ENCODE data around the gene IL7R. TPM values are rescaled to one million over a fixed set of nuclear protein-coding genes. Genes with fewer than 3 reads are reported as not detected.

Gene IL7R
- total RNA-seq, 6 experiments from 2014 or later = 0.75 to 7.4 (median 2.2) TPM

GRCh38 chr5:35878079-35878478 lies 21.4 kb downstream of the IL7R start:
- no peaks in the 10 kb centered on the region for H3K36me3 ChIP-seq
- H3K4me3 ChIP-seq = no peak overlapping the region
- TF ChIP-seq POLR2A (IDR thresholded peaks at IDR 0.05) (no peak), CTCF (IDR thresholded peaks at IDR 0.05) (no peak)
- no peaks in the 10 kb centered on the region for H3K27me3 ChIP-seq
- H3K9me3 ChIP-seq = no peaks in the 10 kb centered on the region
- no peak for ATAC-seq
- no peak overlapping the region for H3K27ac ChIP-seq
- DNase-seq = no peak
- intact Hi-C loops (cut with DNase I) = no loop called here
- H3K4me1 ChIP-seq = no peaks in the 10 kb centered on the region

- intact Hi-C loops (cut with DNase I) = no loop called here
- no peaks in the 10 kb centered on the region for H3K9me3 ChIP-seq
- 60% methylated on average over 2 of the region's 2 CpGs for WGBS (ENCODE audit: insufficient coverage, low coverage, low lambda C conversion rate, missing lambda C conversion rate)
- no peaks in the 10 kb centered on the region for H3K27me3 ChIP-seq
- no peak for TF ChIP-seq CTCF (IDR thresholded peaks at IDR 0.05)
- TF ChIP-seq POLR2A (IDR thresholded peaks at IDR 0.05) = no peak
- ATAC-seq (no peak), DNase-seq (no peak)
- H3K36me3 ChIP-seq = no peaks in the 10 kb centered on the region
- H3K4me1 ChIP-seq = no peaks in the 10 kb centered on the region
- no peak overlapping the region for H3K4me3 ChIP-seq
- H3K27ac ChIP-seq = no peak overlapping the region
Observed at GRCh38 chr5:35879096-35879495, 22.4 kb downstream of the IL7R start.

GRCh38 chr5:35879649-35880048 lies 23.0 kb downstream of the IL7R start:
- intact Hi-C loops (cut with DNase I) = no loop called here
- no peaks in the 10 kb centered on the region for H3K36me3 ChIP-seq
- DNase-seq (no peak), ATAC-seq (no peak)
- no peaks in the 10 kb centered on the region for H3K4me1 ChIP-seq
- H3K4me3 ChIP-seq = no peak overlapping the region
- no peaks in the 10 kb centered on the region for H3K9me3 ChIP-seq
- no peak for TF ChIP-seq POLR2A (IDR thresholded peaks at IDR 0.05)
- TF ChIP-seq CTCF (IDR thresholded peaks at IDR 0.05) = no peak
- H3K27me3 ChIP-seq = no peaks in the 10 kb centered on the region
- H3K27ac ChIP-seq = no peak overlapping the region

GRCh38 chr5:35880156-35880555 lies 23.5 kb downstream of the IL7R start:
- DNase-seq (no peak), ATAC-seq (no peak)
- Histone ChIP-seq H3K9me3 (no peaks in the 10 kb centered on the region), H3K27me3 (no peaks in the 10 kb centered on the region), H3K4me3 (no peak overlapping the region), H3K27ac (no peak overlapping the region), H3K36me3 (no peaks in the 10 kb centered on the region), H3K4me1 (no peaks in the 10 kb centered on the region)
- intact Hi-C loops (cut with DNase I) = no loop called here
- 20% methylated on average over 1 of the region's 1 CpG for WGBS (ENCODE audit: insufficient coverage, low coverage, low lambda C conversion rate, missing lambda C conversion rate)
- TF ChIP-seq POLR2A (IDR thresholded peaks at IDR 0.05) = no peak
- TF ChIP-seq CTCF (IDR thresholded peaks at IDR 0.05) = no peak

- Histone ChIP-seq H3K27ac (no peak overlapping the region), H3K36me3 (no peaks in the 10 kb centered on the region), H3K27me3 (no peaks in the 10 kb centered on the region), H3K9me3 (no peaks in the 10 kb centered on the region), H3K4me3 (no peak overlapping the region), H3K4me1 (no peaks in the 10 kb centered on the region)
- ATAC-seq = no peak
- intact Hi-C loops (cut with DNase I) = no loop called here
- no peak for TF ChIP-seq CTCF (IDR thresholded peaks at IDR 0.05)
- TF ChIP-seq POLR2A (IDR thresholded peaks at IDR 0.05) = no peak
- 83% methylated on average over 1 of the region's 2 CpGs for WGBS (ENCODE audit: insufficient coverage, low coverage, low lambda C conversion rate, missing lambda C conversion rate)
- no peak for DNase-seq
Observed at GRCh38 chr5:35881758-35882157, 25.1 kb downstream of the IL7R start.

All from right lobe of liver (tissue), 6 donors.